ENCODE results near the gene PGLYRP1.

The PGLYRP1 gene

GRCh38 chr19:46032597-46033025, 9.8 kb upstream of the PGLYRP1 start:
- no peak for DNase-seq (ENCODE audit: low read depth in 2 of 2)

GRCh38 chr19:46031781-46032596, 9.1 kb upstream of the PGLYRP1 start:
- DNase-seq (ENCODE audit: low read depth in 2 of 2) = no peak

GRCh38 chr19:46030812-46031550, 8.1 kb upstream of the PGLYRP1 start:
- DNase-seq (ENCODE audit: low read depth in 2 of 2) = no peak

- no peak for DNase-seq (ENCODE audit: low read depth in 2 of 2)
Observed at GRCh38 chr19:46025835-46026234, 3.0 kb upstream of the PGLYRP1 start.

GRCh38 chr19:46023311-46023779, 492 bp upstream of the PGLYRP1 start:
- DNase-seq (ENCODE audit: low read depth in 2 of 2) = no peak

- DNase-seq (ENCODE audit: low read depth in 2 of 2) = no peak
Observed at GRCh38 chr19:46022061-46022430, 807 bp downstream of the PGLYRP1 start.

GRCh38 chr19:46021531-46022041, 1.3 kb downstream of the PGLYRP1 start:
- DNase-seq (ENCODE audit: low read depth in 2 of 2) = no peak

GRCh38 chr19:46020819-46021125, 2.1 kb downstream of the PGLYRP1 start:
- DNase-seq (ENCODE audit: low read depth in 2 of 2) = no peak

- no peak for DNase-seq (ENCODE audit: low read depth in 2 of 2)
Observed at GRCh38 chr19:46019270-46019669, 3.6 kb downstream of the PGLYRP1 start.

- DNase-seq (ENCODE audit: low read depth in 2 of 2) = no peak
Observed at GRCh38 chr19:46018729-46019251, 4.1 kb downstream of the PGLYRP1 start.

- no peak for DNase-seq (ENCODE audit: low read depth in 2 of 2)
Observed at GRCh38 chr19:46017874-46018675, 4.8 kb downstream of the PGLYRP1 start.

GRCh38 chr19:46017095-46017429, 5.8 kb downstream of the PGLYRP1 start:
- DNase-seq (ENCODE audit: low read depth in 2 of 2) = no peak

- peak; percentile 78 for DNase-seq (ENCODE audit: low read depth in 2 of 2)
Observed at GRCh38 chr19:46016426-46017094, 6.3 kb downstream of the PGLYRP1 start.

GRCh38 chr19:46015687-46016425, 7.0 kb downstream of the PGLYRP1 start:
- no peak for DNase-seq (ENCODE audit: low read depth in 2 of 2)

GRCh38 chr19:46014941-46015686, 7.7 kb downstream of the PGLYRP1 start:
- DNase-seq (ENCODE audit: low read depth in 2 of 2) = peak; percentile 54 to 65

GRCh38 chr19:46014534-46014933, 8.3 kb downstream of the PGLYRP1 start:
- DNase-seq (ENCODE audit: low read depth in 2 of 2) = no peak

- peak in 1 of 2 donors; percentile 63 for DNase-seq (ENCODE audit: low read depth in 2 of 2)
Observed at GRCh38 chr19:46009530-46010510, 13.0 kb downstream of the PGLYRP1 start.

GRCh38 chr19:46006411-46006810, 16.4 kb downstream of the PGLYRP1 start:
- no peak for DNase-seq (ENCODE audit: low read depth in 2 of 2)

All from stimulated activated CD4-positive, alpha-beta T cell treated with anti-CD3 and anti-CD28 coated beads, Interleukin-4, amount 100 ng/mL, for 48 hours (primary cell).